NCI-H524 treated with DMSO at 0.1 percent for 48 hours (cell line): ENCODE data around the gene GALNT10.

ENCODE experiments used
- DNase-seq: peaks from one replicate; lab custom pipeline; 2025; lab: John Stamatoyannopoulos, UW

The GALNT10 gene

DNA sequence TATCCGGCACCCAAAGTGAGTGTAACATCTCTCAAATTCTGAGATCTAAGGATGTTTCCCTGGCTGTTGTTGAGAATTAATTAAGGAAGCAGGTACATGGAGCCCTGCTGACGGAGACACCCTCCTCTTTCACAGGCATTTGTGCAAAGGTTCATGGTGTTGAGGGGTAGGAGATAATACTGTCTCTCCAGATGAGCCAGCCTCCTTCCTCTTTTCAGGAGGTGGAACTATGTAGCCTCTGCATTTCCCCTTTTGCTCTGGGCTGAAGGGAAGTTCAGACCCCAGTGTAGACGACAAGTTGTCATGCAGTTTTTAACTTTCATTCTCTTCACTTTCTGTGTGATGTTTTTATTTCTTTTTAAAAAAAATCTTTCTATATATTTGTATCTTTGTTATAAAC is 107.5 kb downstream of the GALNT10 start:
- no peak for DNase-seq

DNA sequence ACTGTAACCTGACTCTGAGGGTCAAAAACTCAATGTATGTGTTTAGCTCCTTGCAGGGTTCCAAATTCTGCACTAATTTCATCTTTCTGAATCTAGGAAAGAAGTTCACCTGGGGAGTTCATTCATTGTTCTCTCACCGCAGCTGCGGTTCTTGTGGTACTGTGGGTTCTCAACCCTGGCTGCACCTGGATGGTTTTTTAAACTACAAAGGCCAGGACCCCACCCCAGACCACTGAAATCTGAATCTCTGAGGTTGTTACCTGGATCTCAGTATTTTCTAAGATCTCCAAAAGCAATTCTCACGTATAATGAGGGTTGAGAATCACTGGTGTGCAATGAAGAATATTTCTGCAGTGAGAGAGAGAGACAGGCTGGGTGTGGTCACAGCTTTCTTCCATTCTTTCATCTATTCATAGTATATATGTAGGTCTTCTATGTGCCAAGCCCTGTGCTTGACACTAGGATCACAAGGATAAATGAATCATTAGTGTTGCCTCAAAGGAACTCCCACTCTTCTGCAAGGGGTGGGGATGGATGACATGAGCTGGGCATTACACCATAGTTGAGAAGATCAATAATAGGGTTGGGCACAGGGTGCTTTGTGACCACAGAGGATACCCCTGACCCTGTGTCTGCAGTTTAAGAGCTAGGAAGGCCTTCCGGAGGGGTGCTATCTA is 109.8 kb downstream of the GALNT10 start:
- no peak for DNase-seq

DNA sequence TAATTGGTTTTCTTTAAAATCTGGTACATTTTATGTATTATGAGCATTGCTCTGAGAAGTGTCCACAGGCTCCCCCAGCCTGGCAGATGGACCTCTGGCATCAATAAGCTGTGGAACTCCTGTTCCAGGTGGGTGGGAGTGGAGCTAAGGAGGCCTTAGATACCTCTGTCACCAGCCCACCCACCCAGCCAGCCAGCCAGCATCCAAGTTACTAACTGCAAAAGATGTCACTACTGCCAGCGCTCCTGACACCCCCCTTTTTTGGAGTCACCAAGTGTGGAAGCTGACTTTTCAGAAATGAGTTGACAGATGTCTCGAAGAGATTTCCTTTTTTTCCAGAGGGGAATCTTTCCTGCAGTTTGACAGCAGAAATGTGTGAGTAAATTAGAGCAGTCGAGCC is 111.2 kb downstream of the GALNT10 start:
- no peak for DNase-seq

DNA sequence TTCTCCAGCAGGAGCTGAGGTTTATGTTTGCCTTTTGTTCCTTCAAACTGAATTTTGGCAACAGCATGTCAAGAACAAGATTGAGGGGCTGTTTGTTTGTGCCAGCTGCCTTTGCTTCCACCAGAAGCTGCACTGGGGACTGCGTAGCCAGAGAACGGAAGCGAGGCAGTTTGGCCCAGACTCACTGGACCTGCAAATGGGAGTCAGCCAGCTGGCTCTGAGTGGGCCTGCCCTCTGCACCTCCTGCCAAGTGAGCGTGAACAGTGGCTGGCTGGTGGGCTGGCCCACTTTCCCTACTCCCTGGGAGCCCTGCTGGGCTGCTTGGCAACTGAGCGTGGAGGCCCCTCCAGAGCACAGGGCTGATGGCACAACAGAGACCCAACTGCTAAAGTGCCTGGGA is 111.6 kb downstream of the GALNT10 start:
- DNase-seq: no peak

DNA sequence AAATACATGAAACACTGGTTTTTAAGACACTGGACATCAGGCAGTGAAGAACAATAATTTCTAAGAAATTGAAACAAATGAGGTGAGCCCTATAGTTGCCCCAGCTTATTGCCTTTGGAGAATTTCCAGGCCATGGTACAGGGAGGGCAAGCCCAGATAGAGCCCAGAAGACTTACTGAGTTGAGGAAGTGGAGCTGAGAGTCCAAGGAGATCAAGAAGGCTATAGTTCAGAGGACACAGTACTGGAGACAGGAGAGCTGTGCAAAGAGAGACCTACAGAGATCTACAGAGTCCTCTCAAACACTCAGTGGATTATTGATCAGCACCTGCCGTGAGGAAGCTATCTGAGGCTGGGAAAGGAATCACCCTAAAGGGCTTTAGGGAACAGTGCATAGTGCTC is 112.6 kb downstream of the GALNT10 start:
- no peak for DNase-seq

DNA sequence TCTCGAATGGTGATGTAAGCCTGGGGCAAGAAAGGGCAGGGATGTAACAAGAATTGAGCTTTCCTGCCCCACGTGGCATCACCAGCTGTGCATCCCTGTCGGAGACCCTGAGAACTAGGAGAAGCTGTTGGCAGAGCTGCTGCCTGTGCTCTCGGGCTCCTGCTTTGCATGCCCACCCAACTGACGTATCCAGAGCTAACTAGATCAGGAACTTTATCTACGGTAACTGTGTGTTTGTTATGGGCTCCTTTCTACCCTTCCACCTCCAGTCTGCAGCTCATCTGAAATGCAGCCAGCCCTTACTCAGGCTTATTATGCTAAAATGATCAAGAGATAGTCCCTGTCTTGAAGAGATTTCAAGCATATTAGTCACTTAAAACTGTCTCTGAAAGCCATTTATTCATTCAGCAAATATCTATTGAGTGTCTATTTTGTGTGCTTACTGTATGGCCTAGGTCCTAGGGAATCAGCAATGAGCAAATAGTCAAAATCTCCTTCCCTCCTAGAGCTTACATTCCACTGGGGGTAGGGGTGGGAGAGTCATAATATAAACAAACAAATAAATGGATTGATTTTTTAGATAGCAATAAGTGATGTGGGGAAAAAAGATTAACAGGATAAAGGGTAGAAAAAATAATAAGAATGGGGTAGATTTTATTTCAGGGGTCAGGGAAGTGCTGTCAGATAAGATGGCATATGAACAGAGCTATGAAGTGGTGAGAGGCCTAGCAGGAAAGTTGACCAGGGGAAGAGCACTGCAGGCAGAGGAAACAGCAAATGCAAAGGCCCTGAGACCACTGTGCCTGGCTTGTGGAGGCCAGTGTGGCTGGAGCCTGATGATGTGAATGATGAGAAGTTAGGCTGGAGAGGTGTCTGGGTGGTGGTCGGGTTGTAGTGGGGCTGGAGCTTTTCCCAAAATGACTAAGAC is 118.2 kb downstream of the GALNT10 start:
- no peak for DNase-seq

DNA sequence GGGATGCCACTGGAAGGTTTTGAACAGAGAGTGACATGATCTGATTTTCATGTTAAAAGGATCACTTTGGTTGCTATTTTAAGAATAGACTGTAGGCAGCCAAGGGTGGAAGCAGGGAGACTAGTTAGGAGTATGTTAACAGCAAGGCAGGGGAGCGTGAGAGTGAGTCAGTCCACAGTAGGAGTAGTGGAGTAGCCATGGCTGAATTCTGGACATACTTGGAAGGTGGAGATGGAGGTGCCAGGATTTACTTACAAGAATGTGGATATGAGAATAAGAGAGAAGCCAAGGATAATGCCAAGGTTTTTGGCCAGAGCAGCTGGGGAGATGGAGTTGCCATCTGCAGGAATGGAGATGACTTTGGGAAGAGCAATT is 118.8 kb downstream of the GALNT10 start:
- no peak for DNase-seq

DNA sequence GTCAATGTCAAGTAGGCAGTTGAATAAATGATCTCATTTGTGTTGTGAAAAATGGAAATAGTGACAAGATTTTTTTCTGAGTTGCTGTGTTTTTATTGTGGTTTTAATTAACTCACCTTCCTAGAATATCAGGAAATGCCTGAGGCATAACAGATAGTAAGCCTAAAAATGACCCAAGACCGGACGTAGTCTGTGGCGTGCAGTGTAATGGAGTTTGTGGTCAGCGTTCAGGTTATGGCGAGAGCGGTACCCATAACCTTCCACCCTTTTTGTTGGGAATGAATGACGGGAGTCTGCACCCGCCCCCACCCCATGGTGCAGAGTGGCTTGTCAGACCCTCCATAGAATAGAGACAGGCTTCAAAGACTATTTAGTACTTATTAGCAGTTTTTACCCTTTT is 119.3 kb downstream of the GALNT10 start:
- no peak for DNase-seq

DNA sequence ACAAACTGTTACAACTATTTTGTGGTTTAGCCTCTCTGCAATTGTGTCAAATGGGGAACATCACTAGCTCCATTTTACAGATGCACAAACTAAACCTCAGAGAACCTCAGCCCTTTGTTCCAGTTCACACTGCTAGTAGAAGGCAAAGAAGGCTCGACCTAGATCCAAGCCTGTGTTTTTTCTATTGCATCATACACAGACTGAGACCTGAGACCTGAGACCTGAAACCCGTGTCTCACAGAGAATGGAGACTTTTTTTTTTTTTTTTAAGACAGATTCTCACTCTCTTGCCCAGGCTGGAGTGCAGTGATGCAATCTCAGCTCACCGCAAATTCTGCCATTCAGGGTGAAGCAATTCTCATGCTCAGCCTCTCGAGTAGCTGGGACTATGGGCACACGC is 120.8 kb downstream of the GALNT10 start:
- no peak for DNase-seq

DNA sequence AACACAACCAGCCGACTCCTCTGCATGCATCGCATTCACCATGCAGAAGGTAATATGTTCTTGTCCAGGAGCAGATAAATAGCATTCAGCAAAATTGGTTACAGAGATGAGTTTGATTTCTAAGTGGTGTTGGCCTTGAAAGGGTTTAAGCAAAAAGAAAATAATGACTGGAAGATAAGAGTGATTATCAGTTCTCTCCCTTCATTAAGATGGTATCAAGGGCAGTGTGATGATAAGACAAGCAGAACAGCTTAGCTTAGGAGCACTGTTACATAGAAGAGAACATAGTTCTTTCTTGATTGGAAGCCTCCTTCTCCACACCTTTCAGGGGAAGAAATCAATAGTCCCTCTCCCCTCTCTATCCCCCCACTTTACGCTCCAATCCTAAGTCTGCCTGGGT is 121.5 kb downstream of the GALNT10 start:
- DNase-seq: no peak

DNA sequence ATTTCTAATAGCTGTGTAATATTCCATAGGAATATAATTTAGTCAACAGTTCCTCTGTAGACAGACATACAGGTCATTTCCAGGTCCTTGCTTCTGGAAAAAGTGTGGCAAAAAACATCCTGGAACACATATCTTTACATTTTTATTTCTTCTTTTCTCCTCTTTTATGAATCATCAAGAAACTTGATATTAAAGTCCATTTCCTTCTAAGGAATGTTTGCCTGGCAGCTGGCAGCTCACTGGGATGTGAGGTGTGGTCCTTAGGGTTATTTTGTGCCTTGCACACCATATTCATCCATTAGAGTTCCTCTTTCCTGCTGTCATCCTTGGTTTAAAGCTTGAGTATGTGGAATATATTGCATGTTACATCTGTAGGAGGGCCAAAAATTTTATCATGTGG is 122.0 kb downstream of the GALNT10 start:
- no peak for DNase-seq

DNA sequence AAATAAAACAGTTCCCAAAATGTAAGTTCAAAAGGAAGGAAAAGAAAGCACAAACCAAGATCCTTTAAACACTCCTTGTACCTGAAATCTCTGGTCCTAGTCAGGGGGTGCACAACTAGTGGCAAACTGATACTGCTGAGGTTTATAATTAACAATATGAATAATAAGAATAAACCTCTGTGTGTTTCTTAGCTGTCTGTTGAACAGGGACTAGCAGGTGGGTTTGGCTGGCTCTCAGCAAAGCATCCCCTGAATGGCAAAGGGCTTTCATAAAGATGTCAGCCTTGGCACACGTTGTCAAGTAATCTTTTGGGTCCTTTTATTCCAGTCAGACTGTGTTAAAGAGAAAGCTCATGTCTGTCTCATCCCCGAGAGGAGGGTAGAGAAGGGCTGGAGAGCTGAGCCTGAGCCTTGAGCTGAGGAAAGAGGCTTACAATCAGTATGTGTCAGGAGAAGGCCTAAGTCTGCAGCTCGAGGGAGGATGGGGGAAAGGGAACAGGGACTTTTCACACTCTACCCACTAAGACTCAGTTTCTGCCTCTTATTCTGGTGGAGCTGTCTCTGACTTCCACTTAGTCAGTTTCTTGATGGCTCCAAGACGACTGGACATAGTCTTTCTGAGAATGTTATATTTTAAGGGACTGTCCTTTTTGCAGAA is 123.0 kb downstream of the GALNT10 start:
- no peak for DNase-seq

DNA sequence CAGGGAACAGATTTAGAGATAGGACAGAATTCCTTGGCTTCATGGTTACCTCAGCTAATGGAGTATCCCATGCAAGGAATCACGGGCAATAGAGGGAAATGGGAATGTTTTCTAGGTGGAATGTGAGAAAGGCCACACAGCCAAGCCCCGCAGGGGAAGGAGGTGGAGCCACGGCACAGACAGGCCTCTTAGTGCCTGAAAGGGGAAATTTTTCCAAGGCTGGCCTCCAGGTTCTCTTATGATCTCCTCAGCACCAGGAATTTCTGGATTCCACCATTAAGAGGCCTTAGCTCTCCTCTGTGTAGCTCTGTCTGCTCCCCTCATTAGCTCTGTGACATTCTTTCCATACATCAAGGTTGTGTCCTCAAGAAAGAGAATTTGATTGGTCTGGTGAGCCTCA is 124.7 kb downstream of the GALNT10 start:
- DNase-seq: no peak

DNA sequence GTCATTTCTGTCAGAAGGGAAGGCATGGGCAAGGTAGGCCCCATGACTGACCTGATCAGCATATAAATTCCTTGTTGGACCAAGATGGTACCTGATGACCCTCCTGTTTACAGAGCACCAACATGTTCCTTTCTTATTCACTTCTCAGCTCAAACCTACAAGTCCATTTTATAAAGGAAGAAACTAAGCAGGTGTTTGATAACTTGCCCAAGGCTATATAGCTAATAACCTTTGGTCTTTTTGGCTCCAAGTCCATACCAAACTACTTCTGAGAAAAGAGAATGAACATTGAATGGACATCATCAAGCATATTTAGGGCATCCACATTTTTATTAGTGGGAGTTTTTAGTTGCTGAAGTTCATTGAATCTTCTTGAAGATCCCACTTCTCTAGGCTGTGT is 125.2 kb downstream of the GALNT10 start:
- no peak for DNase-seq

DNA sequence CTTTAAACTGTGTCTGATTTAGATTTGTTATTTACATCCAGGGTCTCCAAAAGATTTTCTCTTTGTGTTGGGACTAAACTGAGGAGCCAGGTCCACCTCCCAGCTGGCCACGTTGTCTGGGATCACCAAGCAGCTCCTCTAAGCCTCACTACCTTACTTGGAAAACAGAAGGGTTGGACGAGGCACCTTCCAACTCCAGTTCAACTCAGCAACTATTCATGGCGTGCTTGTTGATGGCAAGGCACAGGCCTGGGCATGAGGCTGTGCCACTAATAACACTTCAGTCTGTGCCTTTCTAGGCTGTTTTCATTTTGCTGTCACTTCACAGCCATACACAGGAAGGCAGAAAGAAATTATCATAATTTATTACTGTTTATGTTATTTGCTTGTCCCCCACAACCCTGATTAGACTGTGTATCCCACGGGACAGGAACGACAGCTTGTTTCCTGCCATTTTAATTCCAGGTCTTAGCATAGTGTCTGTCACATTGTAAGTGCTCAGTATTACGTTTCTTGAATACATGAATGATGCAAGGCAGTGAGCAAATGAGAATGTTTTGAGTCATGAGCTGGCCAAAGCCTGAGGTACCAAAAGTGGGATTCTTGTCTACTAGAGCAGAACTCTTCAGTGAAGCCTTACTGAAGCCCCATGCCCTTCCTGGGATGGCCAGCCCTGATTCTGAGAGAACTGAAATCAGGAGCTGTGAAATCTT is 125.8 kb downstream of the GALNT10 start:
- DNase-seq: no peak

DNA sequence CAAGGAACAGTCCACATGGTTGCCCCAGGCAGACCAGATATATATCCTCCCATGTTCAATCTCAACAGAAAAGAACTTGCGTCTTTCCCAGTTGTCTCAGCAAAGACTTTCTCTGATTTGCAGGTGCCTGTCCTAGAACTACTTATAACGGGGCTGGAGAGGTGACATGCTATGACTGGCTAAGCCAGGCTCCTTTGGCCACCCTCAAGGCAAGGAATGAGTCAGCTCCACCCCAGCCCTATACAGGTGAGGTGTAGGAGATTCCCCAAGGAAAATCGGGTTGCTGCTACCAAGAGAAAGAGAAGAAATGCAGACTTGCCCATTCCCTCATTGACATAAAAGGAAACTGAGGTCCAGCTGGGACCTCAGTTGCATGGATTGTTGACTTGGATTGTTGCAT is 127.4 kb downstream of the GALNT10 start:
- no peak for DNase-seq

DNA sequence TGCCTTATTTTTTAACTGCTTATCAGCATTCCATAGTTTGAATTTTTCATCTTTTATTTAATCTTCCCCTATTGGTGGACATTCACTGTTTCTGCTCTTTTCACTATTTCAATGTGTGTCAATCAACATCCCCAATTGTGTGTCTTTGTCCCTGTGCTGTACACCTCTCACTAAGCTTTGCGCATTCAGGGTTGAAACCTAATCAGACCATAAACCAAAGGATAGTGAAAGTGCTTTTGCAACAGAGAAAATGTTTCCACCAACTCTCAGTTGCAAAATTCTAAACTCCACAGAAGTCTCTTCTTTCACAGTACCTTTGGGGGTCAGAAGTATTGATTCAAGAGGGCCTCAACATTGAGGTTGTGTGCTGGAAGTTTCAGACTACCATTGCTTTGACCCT is 128.2 kb downstream of the GALNT10 start:
- DNase-seq: no peak

DNA sequence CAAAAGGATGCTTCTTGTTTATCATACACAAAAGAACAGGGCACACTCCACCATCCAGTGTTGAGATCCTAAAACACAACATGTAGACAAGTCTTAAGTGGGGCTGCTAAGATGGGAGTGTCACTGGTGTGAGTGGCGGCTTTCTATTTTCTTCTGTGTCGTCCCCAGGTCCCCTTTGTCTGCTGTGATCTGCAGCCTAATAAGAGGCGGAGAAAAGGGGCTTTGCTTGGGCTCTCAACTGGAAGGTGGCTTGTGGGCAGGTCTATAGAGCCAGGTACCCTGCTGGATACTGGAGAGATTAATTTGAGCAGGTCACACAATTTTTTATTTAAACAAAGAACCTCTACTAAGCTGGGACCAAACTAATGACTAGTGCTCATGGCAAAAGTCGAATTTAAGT is 129.2 kb downstream of the GALNT10 start:
- no peak for DNase-seq

DNA sequence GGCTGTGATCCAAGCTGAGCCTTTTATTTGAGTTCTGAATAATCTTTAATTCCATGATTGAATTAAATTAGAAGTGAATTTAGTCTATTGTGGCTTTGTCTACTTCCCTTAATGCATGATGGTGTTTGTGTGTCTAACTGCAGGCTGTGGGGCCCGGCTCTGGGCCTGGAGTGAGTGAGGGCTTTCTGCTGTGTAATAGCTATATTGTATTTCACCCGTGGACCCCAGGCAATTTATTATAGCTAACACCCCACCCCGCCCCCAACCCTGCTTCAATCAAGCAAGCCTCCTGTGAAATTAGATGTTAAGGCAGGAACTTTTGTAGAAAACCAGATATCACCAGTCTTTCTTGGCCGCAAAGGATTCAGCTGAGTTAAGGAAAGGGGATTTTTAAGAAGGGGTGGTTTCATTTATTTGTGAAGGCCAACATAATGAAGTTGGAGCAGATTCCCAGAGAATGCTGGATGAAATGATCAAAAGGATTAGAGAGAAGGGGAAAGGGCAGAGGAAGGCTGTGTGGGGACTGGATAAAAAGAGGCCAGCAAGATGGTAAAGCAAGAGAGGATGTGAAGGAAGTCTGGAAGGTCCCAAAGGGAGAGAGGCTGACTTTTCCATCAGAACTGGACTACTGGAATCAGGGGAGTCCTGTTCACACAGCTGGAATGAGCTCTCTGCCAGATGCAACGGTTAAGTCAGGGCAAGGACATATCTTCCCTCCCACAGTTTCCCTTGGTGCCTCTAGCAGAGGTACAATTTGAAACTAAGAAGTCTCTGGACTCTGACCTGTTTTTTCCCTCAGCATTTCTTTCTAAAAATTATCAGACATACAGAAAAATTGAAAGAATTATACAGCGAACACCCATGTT is 129.9 kb downstream of the GALNT10 start:
- DNase-seq: no peak

DNA sequence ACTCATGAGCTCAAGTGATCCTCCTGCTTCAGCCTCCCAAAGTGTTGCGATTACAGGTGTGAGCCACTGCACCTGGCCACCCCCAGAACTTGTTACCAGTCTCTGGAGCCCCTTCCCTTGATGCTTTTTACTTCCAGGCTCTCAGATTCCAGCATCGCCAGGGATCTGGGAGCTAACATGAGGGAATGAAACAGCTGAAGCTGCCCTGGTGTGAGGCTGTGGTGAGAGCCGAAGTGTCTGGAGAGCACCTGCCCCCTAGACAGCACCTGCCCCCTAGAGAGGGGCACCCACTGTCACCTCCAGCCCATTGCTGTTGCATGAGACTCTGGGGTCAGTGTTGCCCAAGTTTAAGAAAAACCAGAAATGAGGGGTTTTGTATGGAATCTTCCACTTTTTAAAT is 131.0 kb downstream of the GALNT10 start:
- DNase-seq: no peak

DNA sequence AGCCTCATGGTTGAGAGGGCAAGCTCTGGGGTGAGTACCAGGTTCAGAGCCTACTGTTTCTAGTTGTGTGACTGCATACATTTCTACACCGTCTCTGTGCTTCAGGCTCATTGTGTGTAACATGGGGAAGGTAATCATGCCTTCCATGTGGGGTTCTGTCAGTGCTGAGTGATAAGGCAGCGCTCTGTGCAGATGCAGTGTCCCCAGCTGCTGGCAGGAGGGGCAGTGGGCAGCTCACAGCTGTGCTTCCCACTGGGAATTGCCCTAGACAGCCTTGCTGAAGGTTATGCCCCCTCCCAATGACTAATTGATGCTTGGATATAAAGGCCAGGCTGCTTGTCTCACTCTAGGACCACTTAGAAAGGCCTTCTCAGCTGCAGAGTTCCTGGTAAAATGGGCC is 133.5 kb downstream of the GALNT10 start:
- DNase-seq: no peak

DNA sequence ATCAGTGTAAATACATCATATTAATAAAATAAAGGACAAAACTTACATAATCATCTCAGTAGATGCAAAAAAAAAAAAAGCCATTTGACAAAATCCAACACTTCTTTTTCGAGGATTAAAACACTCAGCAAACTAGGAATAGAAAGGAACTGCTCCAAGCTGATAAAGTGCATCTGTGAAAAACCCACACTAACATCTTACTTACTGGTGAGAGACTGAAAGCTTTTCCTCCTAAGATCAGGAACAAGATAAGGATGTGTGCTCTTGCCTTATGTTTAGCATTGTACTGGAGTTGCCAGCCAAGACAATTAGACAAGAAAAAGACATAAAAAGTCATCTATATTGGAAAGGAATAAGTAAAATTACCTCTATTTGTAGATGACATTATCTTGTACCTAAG is 135.0 kb downstream of the GALNT10 start:
- no peak for DNase-seq
